Activated naive CD8-positive, alpha-beta T cell treated with anti-CD3 and anti-CD28 coated beads for 36 hours (primary cell): ENCODE measurements around the gene CALHM5. TPM values are rescaled to one million over a fixed set of nuclear protein-coding genes. Genes with fewer than 3 reads are reported as not detected.

Experiments used
- DNase-seq: peaks from one replicate; pipeline ENCODE4 v3.0.0; 2021
- H3K27ac Mint-ChIP-seq: one replicate; pipeline ENCODE4 v1.8.0; 2022; ENCODE audit warnings: mild to moderate bottlenecking, moderate library complexity, mixed read lengths
- H3K27me3 Mint-ChIP-seq: one replicate; pipeline ENCODE4 v1.8.0; 2022; ENCODE audit warnings: mild to moderate bottlenecking, mixed read lengths
- H3K36me3 Mint-ChIP-seq: one replicate; pipeline ENCODE4 v1.8.0; 2021; ENCODE audit warnings: mild to moderate bottlenecking, mixed read lengths
- H3K4me1 Mint-ChIP-seq: one replicate; pipeline ENCODE4 v1.8.0; 2021; ENCODE audit warnings: mixed read lengths
- H3K4me3 Mint-ChIP-seq: one replicate; pipeline ENCODE4 v1.8.0; 2022; ENCODE audit warnings: mild to moderate bottlenecking, moderate library complexity, mixed read lengths
- H3K9me3 Mint-ChIP-seq: one replicate; pipeline ENCODE4 v1.8.0; 2022; ENCODE audit warnings: mixed read lengths
- total RNA-seq, 2 experiments: library from RNA; stranded (reverse); gene quantifications; one replicate each; pipeline ENCODE4 v1.2.3, GENCODE V29; 2021

The CALHM5 gene, protein sequence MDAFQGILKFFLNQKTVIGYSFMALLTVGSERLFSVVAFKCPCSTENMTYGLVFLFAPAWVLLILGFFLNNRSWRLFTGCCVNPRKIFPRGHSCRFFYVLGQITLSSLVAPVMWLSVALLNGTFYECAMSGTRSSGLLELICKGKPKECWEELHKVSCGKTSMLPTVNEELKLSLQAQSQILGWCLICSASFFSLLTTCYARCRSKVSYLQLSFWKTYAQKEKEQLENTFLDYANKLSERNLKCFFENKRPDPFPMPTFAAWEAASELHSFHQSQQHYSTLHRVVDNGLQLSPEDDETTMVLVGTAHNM
- total RNA-seq = not detected

DNA sequence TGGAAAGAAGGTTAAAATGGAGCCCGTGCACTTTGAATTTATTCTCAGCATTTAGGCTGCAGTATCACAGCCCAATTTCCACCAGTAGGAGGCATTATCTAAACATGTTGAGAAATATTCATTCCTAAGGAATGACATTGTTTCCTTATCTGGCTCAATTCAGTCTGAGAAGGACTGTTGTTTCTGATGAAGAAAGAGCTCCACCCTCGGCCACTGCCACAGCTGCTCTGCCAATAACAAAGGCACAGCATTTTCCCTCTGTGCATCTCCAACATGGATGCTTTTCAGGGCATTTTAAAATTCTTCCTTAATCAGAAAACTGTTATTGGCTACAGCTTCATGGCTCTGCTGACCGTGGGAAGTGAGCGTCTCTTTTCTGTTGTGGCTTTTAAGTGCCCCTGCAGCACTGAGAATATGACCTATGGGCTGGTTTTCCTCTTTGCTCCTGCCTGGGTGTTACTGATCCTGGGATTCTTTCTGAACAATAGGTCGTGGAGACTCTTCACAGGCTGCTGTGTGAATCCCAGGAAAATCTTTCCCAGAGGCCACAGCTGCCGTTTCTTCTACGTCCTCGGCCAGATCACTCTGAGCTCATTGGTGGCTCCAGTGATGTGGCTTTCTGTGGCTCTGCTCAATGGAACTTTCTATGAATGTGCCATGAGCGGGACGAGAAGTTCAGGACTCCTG, at the start of gene CALHM5:
TSS of gene CALHM5 (plus strand) at position 216 of the 687 bp plus-strand sequence. CDS start at position 274, 58 bp downstream.
- H3K9me3 Mint-ChIP-seq = peaks cover 8% of the 10 kb centered on the region
- DNase-seq = no peak
- no peaks in the 10 kb centered on the region for H3K4me1 Mint-ChIP-seq
- H3K4me3 Mint-ChIP-seq = no peak within 1 kb of the TSS
- H3K27me3 Mint-ChIP-seq = peaks cover 4% of the 10 kb centered on the region
- no peaks in the 10 kb centered on the region for H3K36me3 Mint-ChIP-seq
- no peak within 1 kb of the TSS for H3K27ac Mint-ChIP-seq

DNA sequence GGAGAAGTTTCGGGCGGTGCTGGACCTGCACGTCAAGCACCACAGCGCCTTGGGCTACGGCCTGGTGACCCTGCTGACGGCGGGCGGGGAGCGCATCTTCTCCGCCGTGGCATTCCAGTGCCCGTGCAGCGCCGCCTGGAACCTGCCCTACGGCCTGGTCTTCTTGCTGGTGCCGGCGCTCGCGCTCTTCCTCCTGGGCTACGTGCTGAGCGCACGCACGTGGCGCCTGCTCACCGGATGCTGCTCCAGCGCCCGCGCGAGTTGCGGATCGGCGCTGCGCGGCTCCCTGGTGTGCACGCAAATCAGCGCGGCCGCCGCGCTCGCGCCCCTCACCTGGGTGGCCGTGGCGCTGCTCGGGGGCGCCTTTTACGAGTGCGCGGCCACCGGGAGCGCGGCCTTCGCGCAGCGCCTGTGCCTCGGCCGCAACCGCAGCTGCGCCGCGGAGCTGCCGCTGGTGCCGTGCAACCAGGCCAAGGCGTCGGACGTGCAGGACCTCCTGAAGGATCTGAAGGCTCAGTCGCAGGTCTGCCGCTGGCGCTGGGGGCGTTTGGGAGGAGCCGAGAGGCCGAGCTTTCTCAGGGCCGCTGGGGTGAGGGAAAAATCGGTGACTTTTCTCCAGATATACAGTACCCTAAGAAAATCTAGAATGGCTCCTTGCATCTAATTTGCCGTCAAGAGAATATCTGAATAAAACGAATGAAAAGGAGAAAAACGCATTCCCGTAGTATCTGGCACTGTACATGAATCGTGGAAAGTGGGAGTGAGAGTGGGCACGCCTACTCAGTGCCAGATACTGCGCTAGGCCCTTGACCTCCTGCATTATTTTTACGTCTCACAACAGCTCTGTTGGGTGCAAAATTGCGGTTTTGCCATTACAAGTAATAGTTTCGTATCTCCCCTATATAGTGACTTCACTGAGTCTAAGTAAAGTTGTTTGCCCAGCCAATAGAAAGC, 49.2 kb upstream of the CALHM5 start:
- DNase-seq = peak; percentile 69
- H3K27ac Mint-ChIP-seq = peak overlapping the region; percentile 71
- H3K4me1 Mint-ChIP-seq = peaks cover 16% of the 10 kb centered on the region
- H3K9me3 Mint-ChIP-seq = no peaks in the 10 kb centered on the region
- H3K4me3 Mint-ChIP-seq = peak overlapping the region; percentile 62
- H3K27me3 Mint-ChIP-seq = peaks cover 43% of the 10 kb centered on the region
- H3K36me3 Mint-ChIP-seq = no peaks in the 10 kb centered on the region

DNA sequence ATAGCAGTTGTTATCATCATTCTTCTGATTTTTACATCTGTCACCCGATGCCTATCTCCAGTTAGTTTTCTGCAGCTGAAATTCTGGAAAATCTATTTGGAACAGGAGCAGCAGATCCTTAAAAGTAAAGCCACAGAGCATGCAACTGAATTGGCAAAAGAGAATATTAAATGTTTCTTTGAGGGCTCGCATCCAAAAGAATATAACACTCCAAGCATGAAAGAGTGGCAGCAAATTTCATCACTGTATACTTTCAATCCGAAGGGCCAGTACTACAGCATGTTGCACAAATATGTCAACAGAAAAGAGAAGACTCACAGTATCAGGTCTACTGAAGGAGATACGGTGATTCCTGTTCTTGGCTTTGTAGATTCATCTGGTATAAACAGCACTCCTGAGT, 48.1 kb upstream of the CALHM5 start:
- H3K27ac Mint-ChIP-seq = no peak overlapping the region
- no peak overlapping the region for H3K4me3 Mint-ChIP-seq
- H3K36me3 Mint-ChIP-seq = no peaks in the 10 kb centered on the region
- H3K9me3 Mint-ChIP-seq = no peaks in the 10 kb centered on the region
- H3K4me1 Mint-ChIP-seq = peaks cover 16% of the 10 kb centered on the region
- no peak for DNase-seq
- H3K27me3 Mint-ChIP-seq = peaks cover 45% of the 10 kb centered on the region

DNA sequence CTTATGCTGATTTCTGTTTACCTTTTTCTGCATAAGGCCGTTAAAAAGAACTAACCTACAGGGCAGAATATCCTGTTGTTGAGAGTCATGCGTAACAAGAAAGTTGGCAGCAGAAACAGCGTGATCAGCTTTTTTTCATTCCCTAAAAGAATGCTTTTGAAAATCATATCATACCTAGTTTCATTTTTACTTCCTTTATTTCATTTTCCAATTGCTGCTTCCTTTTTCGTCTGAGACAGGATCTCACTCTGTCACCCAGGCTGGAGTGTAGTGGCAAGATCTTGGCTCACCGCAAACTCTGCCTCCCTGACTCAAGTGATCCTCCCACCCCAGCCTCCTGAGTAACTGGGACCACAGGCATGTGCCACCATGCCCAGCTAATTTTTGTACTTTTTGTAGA, 46.2 kb upstream of the CALHM5 start:
- Mint-ChIP-seq H3K36me3 (no peaks in the 10 kb centered on the region), H3K27me3 (peaks cover 45% of the 10 kb centered on the region), H3K4me3 (no peak overlapping the region), H3K27ac (no peak overlapping the region), H3K4me1 (peaks cover 16% of the 10 kb centered on the region), H3K9me3 (no peaks in the 10 kb centered on the region)
- DNase-seq = no peak

DNA sequence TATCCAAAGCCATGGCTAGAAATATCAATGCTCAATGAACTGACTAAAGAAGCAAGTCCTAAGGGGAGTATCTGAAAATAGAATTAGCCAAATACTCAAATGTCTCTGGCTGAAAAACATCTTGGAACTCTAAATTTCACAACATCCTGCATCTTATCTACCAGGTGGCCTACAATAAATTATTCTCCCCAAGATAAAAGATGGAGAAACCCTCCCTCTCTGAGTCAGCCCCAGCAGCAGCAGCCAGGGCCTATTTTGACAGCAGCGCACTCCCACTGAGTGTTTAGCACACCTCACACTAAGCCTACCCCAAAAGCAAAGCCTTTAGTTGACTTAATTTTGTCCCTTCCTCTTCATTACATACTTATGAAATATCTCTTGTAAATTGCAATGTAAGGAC, 44.3 kb upstream of the CALHM5 start:
- Mint-ChIP-seq H3K4me1 (peaks cover 7% of the 10 kb centered on the region), H3K4me3 (no peak overlapping the region), H3K27ac (no peak overlapping the region), H3K9me3 (no peaks in the 10 kb centered on the region), H3K27me3 (peaks cover 28% of the 10 kb centered on the region), H3K36me3 (no peaks in the 10 kb centered on the region)
- DNase-seq = no peak

DNA sequence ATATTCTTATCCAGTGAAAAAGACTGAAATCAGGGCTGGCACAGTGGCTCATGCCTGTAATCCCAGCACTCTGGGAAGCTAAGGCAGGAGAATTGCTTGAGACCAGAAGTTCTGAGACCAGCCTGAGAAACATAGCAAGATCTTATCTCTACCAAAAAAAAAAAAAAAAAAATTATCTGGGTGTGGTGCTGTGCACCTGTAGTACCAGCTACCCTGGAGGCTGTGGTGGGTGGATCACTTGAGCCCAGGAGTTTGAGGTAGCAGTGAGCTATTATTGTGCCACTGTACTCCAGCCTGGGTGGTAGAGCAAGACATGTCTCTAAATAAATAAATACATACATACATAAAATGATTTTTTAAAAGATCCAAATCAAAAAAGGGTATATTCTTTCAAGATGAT, 43.9 kb upstream of the CALHM5 start:
- H3K4me1 Mint-ChIP-seq = peaks cover 7% of the 10 kb centered on the region
- no peak overlapping the region for H3K4me3 Mint-ChIP-seq
- H3K27ac Mint-ChIP-seq = no peak overlapping the region
- no peaks in the 10 kb centered on the region for H3K36me3 Mint-ChIP-seq
- H3K9me3 Mint-ChIP-seq = no peaks in the 10 kb centered on the region
- no peak for DNase-seq
- H3K27me3 Mint-ChIP-seq = peaks cover 26% of the 10 kb centered on the region

DNA sequence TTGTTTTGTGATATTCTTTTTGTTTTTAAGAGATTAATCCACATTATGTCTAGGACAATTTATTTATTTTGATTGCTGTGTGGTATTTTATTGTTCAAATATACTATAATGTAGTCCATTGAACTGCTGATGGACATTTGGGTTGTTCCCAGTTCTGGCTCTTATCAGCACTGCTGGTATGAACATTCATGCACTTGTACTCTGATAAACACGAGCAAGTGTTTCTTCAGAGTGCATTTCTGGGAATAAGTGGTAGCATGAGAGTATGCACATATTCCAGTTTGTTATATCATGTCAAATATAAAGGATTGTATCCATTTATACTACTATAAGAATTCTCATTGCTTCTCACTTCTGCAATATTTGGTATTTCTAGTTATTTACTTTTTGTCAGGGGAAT, 43.1 kb upstream of the CALHM5 start:
- DNase-seq = no peak

DNA sequence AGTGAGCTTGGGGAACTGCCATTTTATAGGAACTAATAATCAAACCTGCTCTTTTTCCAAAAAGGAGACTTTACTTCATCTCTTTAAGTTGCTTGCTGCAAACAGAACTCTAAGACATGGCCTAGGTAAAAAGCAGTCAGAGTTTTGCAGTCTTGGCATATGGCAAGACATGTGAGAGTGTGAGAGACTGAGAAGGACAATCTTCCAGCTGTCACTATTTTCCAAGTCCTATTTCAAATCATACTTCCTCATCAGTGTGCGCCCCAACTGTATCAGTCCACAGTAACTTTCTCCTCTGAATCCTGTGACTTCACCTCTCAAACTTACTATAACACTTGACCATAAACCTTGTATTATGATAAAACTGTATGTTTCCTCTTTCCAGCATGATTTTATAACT, 39.9 kb upstream of the CALHM5 start:
- H3K4me1 Mint-ChIP-seq = peaks cover 18% of the 10 kb centered on the region
- H3K4me3 Mint-ChIP-seq = no peak overlapping the region
- no peak overlapping the region for H3K27ac Mint-ChIP-seq
- DNase-seq = no peak
- no peaks in the 10 kb centered on the region for H3K36me3 Mint-ChIP-seq
- no peaks in the 10 kb centered on the region for H3K9me3 Mint-ChIP-seq
- peaks cover 2% of the 10 kb centered on the region for H3K27me3 Mint-ChIP-seq

More for the DNA sequence above, 43.1 kb upstream of the CALHM5 start:
- Mint-ChIP-seq H3K4me3 (no peak overlapping the region), H3K9me3 (no peaks in the 10 kb centered on the region), H3K4me1 (peaks cover 7% of the 10 kb centered on the region), H3K27me3 (peaks cover 18% of the 10 kb centered on the region), H3K36me3 (no peaks in the 10 kb centered on the region), H3K27ac (no peak overlapping the region)

DNA sequence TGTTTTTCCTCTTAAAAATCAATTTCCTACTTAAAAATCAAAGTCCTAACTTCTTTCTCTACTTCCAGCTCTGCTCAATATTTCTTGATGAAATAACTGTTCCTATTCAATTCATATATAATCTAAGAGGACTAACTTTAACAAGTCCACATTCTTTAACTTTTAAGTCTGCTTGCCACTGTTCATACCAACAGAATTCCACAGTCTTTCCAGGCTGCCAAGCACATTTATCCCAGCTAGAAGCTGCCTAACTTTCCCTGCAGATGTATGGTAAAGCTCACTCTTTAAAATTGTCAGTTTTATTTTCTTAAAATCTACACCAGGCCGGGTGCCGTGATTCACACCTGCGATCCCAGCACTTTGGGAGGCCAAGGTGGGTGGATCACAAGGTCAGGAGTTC, 38.7 kb upstream of the CALHM5 start:
- Mint-ChIP-seq H3K4me3 (no peak overlapping the region), H3K36me3 (no peaks in the 10 kb centered on the region), H3K27ac (no peak overlapping the region), H3K9me3 (no peaks in the 10 kb centered on the region), H3K27me3 (peaks cover 2% of the 10 kb centered on the region), H3K4me1 (peaks cover 18% of the 10 kb centered on the region)
- no peak for DNase-seq

DNA sequence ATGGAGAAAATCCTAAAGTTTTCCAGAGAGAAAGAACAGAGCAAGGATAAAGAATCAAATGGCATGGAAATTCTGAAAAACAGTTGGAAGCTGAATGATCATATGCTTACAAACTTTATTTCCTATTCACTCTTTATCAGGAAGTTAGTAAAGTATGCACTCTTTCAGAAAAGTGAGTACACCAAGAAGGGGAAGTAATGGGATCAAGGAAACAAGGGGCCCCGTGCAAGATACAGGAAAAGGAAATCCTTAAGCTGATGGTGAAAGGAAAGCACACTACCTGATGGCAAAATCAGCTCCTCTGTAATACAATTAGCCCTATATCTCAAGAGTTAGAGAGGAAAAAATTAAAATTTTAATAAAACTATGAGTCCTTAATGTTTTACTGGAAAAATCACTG, 36.3 kb upstream of the CALHM5 start:
- DNase-seq = no peak
- H3K27me3 Mint-ChIP-seq = no peaks in the 10 kb centered on the region
- H3K27ac Mint-ChIP-seq = no peak overlapping the region
- H3K4me3 Mint-ChIP-seq = no peak overlapping the region
- peaks cover 3% of the 10 kb centered on the region for H3K9me3 Mint-ChIP-seq
- peaks cover 18% of the 10 kb centered on the region for H3K4me1 Mint-ChIP-seq
- no peaks in the 10 kb centered on the region for H3K36me3 Mint-ChIP-seq

DNA sequence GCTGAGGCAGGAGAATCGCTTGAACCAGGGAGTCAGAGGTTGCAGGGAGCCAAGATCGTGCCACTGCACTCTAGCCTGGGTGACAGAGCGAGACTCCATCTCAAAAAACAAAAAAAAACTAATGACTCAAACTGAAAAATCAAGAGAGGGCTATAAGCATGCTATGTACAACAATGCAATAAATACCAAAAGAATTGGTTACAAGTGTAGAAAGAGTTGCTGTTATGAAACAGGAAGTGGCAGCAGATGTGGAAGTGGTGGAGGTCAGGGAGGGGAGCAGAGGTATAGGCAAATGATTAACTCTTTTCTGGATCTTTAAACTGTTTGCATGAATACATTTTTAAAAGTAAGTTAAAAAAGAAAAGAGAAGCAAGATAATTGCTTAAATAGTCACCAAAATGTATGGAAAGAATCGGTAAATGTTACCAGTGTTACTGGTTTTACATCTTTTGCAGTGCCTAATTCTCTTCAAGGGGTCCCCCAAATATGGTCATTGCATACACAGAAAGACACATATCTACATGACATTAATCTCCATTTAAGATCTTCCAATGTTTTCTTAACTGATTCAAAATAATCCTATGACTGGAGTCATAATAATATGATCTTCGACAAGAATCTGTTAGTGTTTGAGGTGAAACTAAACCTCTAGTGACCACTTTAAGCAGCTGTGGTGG, 35.3 kb upstream of the CALHM5 start:
- no peaks in the 10 kb centered on the region for H3K36me3 Mint-ChIP-seq
- no peaks in the 10 kb centered on the region for H3K27me3 Mint-ChIP-seq
- peaks cover 3% of the 10 kb centered on the region for H3K9me3 Mint-ChIP-seq
- no peak overlapping the region for H3K27ac Mint-ChIP-seq
- peak; percentile 14 for DNase-seq
- H3K4me3 Mint-ChIP-seq = no peak overlapping the region
- H3K4me1 Mint-ChIP-seq = peaks cover 18% of the 10 kb centered on the region

DNA sequence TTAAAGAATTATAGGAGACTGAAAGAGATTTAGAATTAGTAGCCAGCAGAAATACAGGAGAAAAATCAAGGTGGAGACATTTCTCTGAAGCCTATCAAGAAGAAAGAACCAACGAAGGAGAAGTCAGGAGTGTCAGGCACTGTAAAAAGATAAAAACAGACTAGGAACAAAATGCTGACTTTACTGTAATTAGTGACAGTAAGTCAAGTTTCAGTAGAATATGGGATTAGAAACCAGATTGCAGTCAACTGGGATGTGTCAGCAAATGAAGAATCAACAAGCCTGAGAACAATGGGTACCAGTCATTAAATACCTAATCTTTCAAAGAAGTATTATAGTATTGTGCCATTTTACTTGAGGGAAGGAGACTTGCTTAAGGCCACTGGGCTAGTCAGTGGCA, 28.7 kb upstream of the CALHM5 start:
- no peak for DNase-seq
- H3K27ac Mint-ChIP-seq = no peak overlapping the region
- H3K9me3 Mint-ChIP-seq = peaks cover 3% of the 10 kb centered on the region
- H3K27me3 Mint-ChIP-seq = peaks cover 5% of the 10 kb centered on the region
- no peak overlapping the region for H3K4me3 Mint-ChIP-seq
- H3K36me3 Mint-ChIP-seq = no peaks in the 10 kb centered on the region
- H3K4me1 Mint-ChIP-seq = no peaks in the 10 kb centered on the region

DNA sequence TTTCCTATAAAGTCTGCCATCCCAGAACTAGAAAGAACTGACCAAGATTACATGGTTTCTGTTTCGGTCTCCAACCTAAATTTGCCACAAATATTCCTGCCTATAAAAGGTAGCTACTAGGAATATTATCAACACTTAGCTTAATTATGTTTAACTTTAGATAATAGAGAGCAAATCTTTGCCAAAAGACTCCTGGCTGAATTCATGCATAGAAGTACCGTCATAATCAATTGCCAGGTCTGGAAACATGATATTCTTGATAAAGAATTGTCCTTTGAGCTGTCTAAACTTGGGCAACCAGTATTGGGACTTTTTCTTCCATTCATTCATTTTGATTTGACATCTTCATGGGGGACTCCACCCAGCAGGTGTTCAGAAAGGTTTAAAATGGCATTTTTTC, 27.8 kb upstream of the CALHM5 start:
- no peaks in the 10 kb centered on the region for H3K4me1 Mint-ChIP-seq
- H3K36me3 Mint-ChIP-seq = no peaks in the 10 kb centered on the region
- DNase-seq = no peak
- no peak overlapping the region for H3K27ac Mint-ChIP-seq
- H3K4me3 Mint-ChIP-seq = no peak overlapping the region
- peaks cover 5% of the 10 kb centered on the region for H3K27me3 Mint-ChIP-seq
- peaks cover 1% of the 10 kb centered on the region for H3K9me3 Mint-ChIP-seq

DNA sequence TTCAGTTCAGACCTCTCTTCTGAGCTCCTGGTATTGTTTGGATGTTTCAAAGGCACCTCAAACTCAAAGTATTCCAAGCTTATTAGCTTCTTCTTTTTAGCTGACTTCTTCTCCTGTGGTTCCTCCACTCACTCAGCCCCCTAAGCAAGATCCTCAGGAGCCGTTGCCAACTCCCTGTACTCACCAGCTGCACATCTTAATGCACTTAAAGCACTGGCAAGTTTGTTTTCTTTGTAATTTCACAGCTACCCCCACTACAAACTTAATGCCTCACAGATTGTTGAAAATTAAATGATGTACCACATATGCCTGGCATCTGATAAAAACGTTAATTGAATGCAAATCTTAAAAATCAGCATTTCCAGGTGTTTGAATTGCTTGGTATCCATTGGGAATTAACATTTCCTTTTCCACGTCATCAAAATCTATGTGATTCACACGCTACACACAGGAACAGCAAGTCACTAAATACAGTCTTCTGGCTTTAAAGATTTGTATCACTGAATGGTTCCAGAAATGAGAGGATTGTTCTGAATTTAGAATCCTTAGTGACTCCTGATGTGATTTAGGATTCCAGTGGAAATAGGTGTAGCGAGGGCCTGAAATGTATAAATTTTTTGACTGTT, 25.8 kb upstream of the CALHM5 start:
- Mint-ChIP-seq H3K27ac (no peak overlapping the region), H3K9me3 (no peaks in the 10 kb centered on the region), H3K4me1 (no peaks in the 10 kb centered on the region), H3K27me3 (peaks cover 10% of the 10 kb centered on the region), H3K36me3 (no peaks in the 10 kb centered on the region), H3K4me3 (no peak overlapping the region)
- no peak for DNase-seq
